Panc1 (cell line): ENCODE results near the gene PYGO1.

ENCODE experiments used
- POLR2AphosphoS5 ChIP-seq: IDR thresholded peaks from 2 replicates; pipeline ENCODE4 v1.6.1; 2012; ENCODE audit warnings: mild to moderate bottlenecking, low read depth, low read length, moderate library complexity
- SIN3A ChIP-seq: IDR thresholded peaks from 2 replicates; pipeline ENCODE4 v1.6.1; 2012; ENCODE audit warnings: low read depth, mild to moderate bottlenecking, low read length, moderate library complexity, borderline replicate concordance; ENCODE audit not compliant: insufficient read depth
- TCF7L2 ChIP-seq: IDR thresholded peaks from 2 replicates; pipeline ENCODE4 v1.6.1; 2011; ENCODE audit warnings: mild to moderate bottlenecking, low read depth, low read length, inconsistent platforms
- TF ChIP-seq, protein P1 (sequence below): fragments of 450-650 bp; IDR thresholded peaks from 2 replicates; pipeline ENCODE4 v1.5.1; 2017; ENCODE audit warnings: mild to moderate bottlenecking
- TF ChIP-seq, protein P2 (sequence below), 2 experiments: IDR thresholded peaks; 2 replicates each; pipeline ENCODE4 v1.6.1; 2011 to 2012; ENCODE audit warnings: low read depth in 2 of 2, control low read depth in 1 of 2, low read length in 1 of 2, mild to moderate bottlenecking in 1 of 2, moderate library complexity in 1 of 2; ENCODE audit not compliant: insufficient read depth in 1 of 2

DNA sequence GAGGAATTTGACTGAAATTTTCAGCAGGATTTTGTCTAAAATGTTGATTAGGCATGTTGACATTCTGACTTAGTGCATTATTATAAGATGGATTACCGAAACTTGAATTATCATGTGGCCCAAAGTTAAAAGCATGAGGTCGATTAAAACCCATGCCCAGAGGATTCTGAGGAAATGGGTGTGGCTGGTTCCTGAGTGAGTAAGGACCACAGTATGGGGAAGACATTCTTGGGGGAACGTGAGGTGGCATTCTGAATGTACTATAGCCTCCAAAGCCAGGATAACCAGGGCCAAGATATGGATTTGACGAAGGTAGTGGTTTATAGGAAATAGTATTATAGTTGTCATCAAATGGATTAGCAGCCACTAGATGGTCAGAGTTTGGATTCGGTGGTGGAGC is 41.4 kb downstream of the PYGO1 start:
- TF ChIP-seq, protein P1, sequence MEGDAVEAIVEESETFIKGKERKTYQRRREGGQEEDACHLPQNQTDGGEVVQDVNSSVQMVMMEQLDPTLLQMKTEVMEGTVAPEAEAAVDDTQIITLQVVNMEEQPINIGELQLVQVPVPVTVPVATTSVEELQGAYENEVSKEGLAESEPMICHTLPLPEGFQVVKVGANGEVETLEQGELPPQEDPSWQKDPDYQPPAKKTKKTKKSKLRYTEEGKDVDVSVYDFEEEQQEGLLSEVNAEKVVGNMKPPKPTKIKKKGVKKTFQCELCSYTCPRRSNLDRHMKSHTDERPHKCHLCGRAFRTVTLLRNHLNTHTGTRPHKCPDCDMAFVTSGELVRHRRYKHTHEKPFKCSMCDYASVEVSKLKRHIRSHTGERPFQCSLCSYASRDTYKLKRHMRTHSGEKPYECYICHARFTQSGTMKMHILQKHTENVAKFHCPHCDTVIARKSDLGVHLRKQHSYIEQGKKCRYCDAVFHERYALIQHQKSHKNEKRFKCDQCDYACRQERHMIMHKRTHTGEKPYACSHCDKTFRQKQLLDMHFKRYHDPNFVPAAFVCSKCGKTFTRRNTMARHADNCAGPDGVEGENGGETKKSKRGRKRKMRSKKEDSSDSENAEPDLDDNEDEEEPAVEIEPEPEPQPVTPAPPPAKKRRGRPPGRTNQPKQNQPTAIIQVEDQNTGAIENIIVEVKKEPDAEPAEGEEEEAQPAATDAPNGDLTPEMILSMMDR: no peak
- TF ChIP-seq, protein P2, sequence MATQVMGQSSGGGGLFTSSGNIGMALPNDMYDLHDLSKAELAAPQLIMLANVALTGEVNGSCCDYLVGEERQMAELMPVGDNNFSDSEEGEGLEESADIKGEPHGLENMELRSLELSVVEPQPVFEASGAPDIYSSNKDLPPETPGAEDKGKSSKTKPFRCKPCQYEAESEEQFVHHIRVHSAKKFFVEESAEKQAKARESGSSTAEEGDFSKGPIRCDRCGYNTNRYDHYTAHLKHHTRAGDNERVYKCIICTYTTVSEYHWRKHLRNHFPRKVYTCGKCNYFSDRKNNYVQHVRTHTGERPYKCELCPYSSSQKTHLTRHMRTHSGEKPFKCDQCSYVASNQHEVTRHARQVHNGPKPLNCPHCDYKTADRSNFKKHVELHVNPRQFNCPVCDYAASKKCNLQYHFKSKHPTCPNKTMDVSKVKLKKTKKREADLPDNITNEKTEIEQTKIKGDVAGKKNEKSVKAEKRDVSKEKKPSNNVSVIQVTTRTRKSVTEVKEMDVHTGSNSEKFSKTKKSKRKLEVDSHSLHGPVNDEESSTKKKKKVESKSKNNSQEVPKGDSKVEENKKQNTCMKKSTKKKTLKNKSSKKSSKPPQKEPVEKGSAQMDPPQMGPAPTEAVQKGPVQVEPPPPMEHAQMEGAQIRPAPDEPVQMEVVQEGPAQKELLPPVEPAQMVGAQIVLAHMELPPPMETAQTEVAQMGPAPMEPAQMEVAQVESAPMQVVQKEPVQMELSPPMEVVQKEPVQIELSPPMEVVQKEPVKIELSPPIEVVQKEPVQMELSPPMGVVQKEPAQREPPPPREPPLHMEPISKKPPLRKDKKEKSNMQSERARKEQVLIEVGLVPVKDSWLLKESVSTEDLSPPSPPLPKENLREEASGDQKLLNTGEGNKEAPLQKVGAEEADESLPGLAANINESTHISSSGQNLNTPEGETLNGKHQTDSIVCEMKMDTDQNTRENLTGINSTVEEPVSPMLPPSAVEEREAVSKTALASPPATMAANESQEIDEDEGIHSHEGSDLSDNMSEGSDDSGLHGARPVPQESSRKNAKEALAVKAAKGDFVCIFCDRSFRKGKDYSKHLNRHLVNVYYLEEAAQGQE (IDR thresholded peaks at IDR 0.05; ENCODE audit: insufficient read depth in 1 of 2, low read depth in 2 of 2, low read length in 1 of 2): no peak
- no peak for TF ChIP-seq POLR2AphosphoS5
- TF ChIP-seq SIN3A: no peak
- TF ChIP-seq TCF7L2: no peak
